ENCODE data around the gene INPP5E. TPM values are rescaled to one million over a fixed set of nuclear protein-coding genes. Genes with fewer than 3 reads are reported as not detected.
"Not testable (repeated sequence)": the region's sequence is repeated elsewhere in the genome, so short reads cannot be mapped to it uniquely, and the experiment has no call there.

Gene INPP5E
- total RNA-seq, 4 donors from 2014 or later = 10.0 to 17.8 (median 12.1) TPM

- TF ChIP-seq CTCF (IDR thresholded peaks at IDR 0.05) (no peak), POLR2A (IDR thresholded peaks at IDR 0.05) (no peak)
- DNase-seq (ENCODE audit: low spot score in 2 of 2) = no peak
- WGBS, 2 donors = 93 to 94% methylated on average over 26 to 29 of the region's 29 CpGs
- H3K4me3 ChIP-seq (ENCODE audit: low read depth, poor library complexity, severe bottlenecking) = no peak overlapping the region
- intact Hi-C loops (cut with DNase I; ENCODE audit: low total_unique reads) = no loop called here
These were observed 8.9 kb downstream of the INPP5E start for GRCh38 chr9:136430588-136431234.

- H3K4me3 ChIP-seq (ENCODE audit: low read depth, poor library complexity, severe bottlenecking) = no peak overlapping the region
- no peak for DNase-seq (ENCODE audit: low spot score in 2 of 2)
- TF ChIP-seq POLR2A (IDR thresholded peaks at IDR 0.05) (no peak), CTCF (IDR thresholded peaks at IDR 0.05) (no peak)
- intact Hi-C loops (cut with DNase I; ENCODE audit: low total_unique reads) = no loop called here
- 81 to 87% methylated on average over 29 to 32 of the region's 32 CpGs for WGBS, 2 donors
These were observed 9.8 kb downstream of the INPP5E start for GRCh38 chr9:136429683-136430491.

- 87 to 88% methylated on average over 21 of the region's 21 CpGs for WGBS, 2 donors
- intact Hi-C loops (cut with DNase I; ENCODE audit: low total_unique reads) = no loop called here
- TF ChIP-seq POLR2A (IDR thresholded peaks at IDR 0.05) (no peak), CTCF (IDR thresholded peaks at IDR 0.05) (no peak)
These were observed 10.5 kb downstream of the INPP5E start for GRCh38 chr9:136429075-136429628.

GRCh38 chr9:136426787-136427186, 12.9 kb downstream of the INPP5E start:
- TF ChIP-seq CTCF (IDR thresholded peaks at IDR 0.05) (no peak), POLR2A (IDR thresholded peaks at IDR 0.05) (no peak)
- H3K4me3 ChIP-seq (ENCODE audit: low read depth, poor library complexity, severe bottlenecking) = no peak overlapping the region
- DNase-seq (ENCODE audit: low spot score in 2 of 2) = no peak
- WGBS, 2 donors = 64% methylated on average over 12 of the region's 12 CpGs
- intact Hi-C loops (cut with DNase I; ENCODE audit: low total_unique reads) = no loop called here

More at GRCh38 chr9:136429075-136429628, 10.5 kb downstream of the INPP5E start:
- no peak overlapping the region for H3K4me3 ChIP-seq (ENCODE audit: low read depth, poor library complexity, severe bottlenecking)
- no peak for DNase-seq (ENCODE audit: low spot score in 2 of 2)

- intact Hi-C loops (cut with DNase I; ENCODE audit: low total_unique reads); DNase-seq (ENCODE audit: low spot score in 2 of 2): not testable (repeated sequence)
- WGBS, 2 donors = 81 to 82% methylated on average over 7 of the region's 7 CpGs
These were observed 14.3 kb downstream of the INPP5E start for GRCh38 chr9:136425367-136425766.

GRCh38 chr9:136424750-136425362, 14.8 kb downstream of the INPP5E start:
- intact Hi-C loops (cut with DNase I; ENCODE audit: low total_unique reads) = no loop called here
- no peak for TF ChIP-seq CTCF (IDR thresholded peaks at IDR 0.05)
- no peak for TF ChIP-seq POLR2A (IDR thresholded peaks at IDR 0.05)
- WGBS, 2 donors = 83% methylated on average over 27 of the region's 27 CpGs
- H3K4me3 ChIP-seq (ENCODE audit: low read depth, poor library complexity, severe bottlenecking) = no peak overlapping the region
- no peak for DNase-seq (ENCODE audit: low spot score in 2 of 2)

More at GRCh38 chr9:136425367-136425766, 14.3 kb downstream of the INPP5E start:
- not testable (repeated sequence) for H3K4me3 ChIP-seq (ENCODE audit: low read depth, poor library complexity, severe bottlenecking)

All from lower leg skin (tissue), 4 donors.